Lower leg skin (tissue), 4 donors: ENCODE measurements around the gene EHMT2. TPM values are rescaled to one million over a fixed set of nuclear protein-coding genes. Genes with fewer than 3 reads are reported as not detected.

ENCODE experiments used
- DNase-seq, 2 donors: peaks; one replicate each; pipeline ENCODE4 v3.0.0-alpha.2; 2019; ENCODE audit warnings: low spot score in 2 of 2
- H3K4me3 ChIP-seq: fragments of 200-600 bp; sonication (generic); 2 replicates; pipeline ENCODE4 v1.5.1; 2017; ENCODE audit warnings: mild to moderate bottlenecking, low read depth; ENCODE audit not compliant: poor library complexity, severe bottlenecking
- CTCF ChIP-seq, 3 donors: fragments of 450-650 bp; IDR thresholded peaks; one replicate each; pipeline ENCODE4 v1.5.1; 2016; ENCODE audit warnings: antibody characterized with exemption in 3 of 3, mild to moderate bottlenecking in 3 of 3, moderate library complexity in 2 of 3
- POLR2A ChIP-seq, 2 donors: fragments of 450-650 bp; IDR thresholded peaks; one replicate each; pipeline ENCODE4 v1.6.1; 2016 to 2017; ENCODE audit warnings: antibody characterized with exemption in 2 of 2, mild to moderate bottlenecking in 1 of 2, moderate library complexity in 1 of 2
- WGBS, 2 donors: methylation state at CpG; one replicate each; pipeline ENCODE4 v1.1.5; 2018; 5-methylcytosine and 5-hydroxymethylcytosine counted together
- intact Hi-C: fragments of 100-400 bp; cut with DNase I; formaldehyde crosslinking; loops from one replicate; pipeline ENCODE4 v1.15.0; 2023; ENCODE audit warnings: low total_unique reads
- total RNA-seq, 4 donors: library from RNA; depleted of rRNA; stranded (reverse); fragments of >200 nt; gene quantifications; one replicate each; pipeline ENCODE4 v1.1.0, GENCODE V29; 2016

Gene EHMT2
- total RNA-seq, 4 donors from 2014 or later: 25.5 to 39.3 (median 33.6) TPM

- DNase-seq: peak; percentile 80 to 96
- intact Hi-C loops: no loop called here
- peak overlapping the region; percentile 98 for H3K4me3 ChIP-seq
- WGBS, 2 donors: 0 to 1% methylated on average over 46 to 59 of the region's 59 CpGs
- TF ChIP-seq POLR2A (IDR thresholded peaks at IDR 0.05): peak in 1 of 2 donors; percentile 23
- no peak for TF ChIP-seq CTCF (IDR thresholded peaks at IDR 0.05)
Measured at GRCh38 chr6:31834367-31835250, 62.9 kb downstream of the EHMT2 start.

- intact Hi-C loops: no loop called here
- DNase-seq: no peak
- TF ChIP-seq POLR2A (IDR thresholded peaks at IDR 0.05): no peak
- TF ChIP-seq CTCF (IDR thresholded peaks at IDR 0.05): no peak
- 57 to 63% methylated on average over 15 of the region's 15 CpGs for WGBS, 2 donors
- H3K4me3 ChIP-seq: no peak overlapping the region
Measured at GRCh38 chr6:31831350-31832215, 65.9 kb downstream of the EHMT2 start.

DNA sequence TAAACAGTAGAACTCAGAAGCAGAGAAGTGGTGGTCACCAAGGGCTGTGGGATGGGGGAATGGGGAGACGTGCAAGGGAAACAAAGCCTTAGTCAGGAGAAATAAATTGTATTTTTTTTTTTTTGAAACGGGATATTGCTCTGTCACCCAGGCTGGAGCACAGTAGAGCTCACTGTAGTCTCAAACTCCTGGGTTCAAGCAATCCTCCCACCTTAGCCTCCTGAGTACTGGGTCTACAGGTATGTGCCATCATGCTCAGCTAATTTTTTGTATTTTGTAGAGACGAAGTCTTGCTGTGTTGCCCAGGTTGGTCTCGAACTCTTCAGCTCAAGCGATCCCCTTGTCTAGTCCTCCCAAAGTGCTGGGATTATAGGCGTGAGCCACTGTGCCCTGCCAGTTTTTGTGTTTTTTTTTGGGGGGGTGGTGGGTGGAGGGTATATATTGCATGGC lies 66.6 kb downstream of the EHMT2 start:
- 32 to 37% methylated on average over 6 of the region's 6 CpGs for WGBS, 2 donors
- TF ChIP-seq POLR2A (IDR thresholded peaks at IDR 0.05) (no peak), CTCF (IDR thresholded peaks at IDR 0.05) (no peak)
- intact Hi-C loops: no loop called here

More for the DNA sequence above, 66.6 kb downstream of the EHMT2 start:
- DNase-seq: no peak
- peak overlapping the region; percentile 36 for H3K4me3 ChIP-seq

Other genes starting within 250 kb of the EHMT2 start
- gene BAG6, start 245.0 kb downstream of the EHMT2 start, total RNA-seq: 100 to 1,000 TPM; 255 to 338 (median 287) TPM
- gene APOM, start 241.8 kb downstream of the EHMT2 start, total RNA-seq: 1 to 10 TPM; 1.7 to 7.2 (median 2.5) TPM
- gene C6orf47, start 236.9 kb downstream of the EHMT2 start, total RNA-seq: 10 to 100 TPM; 35.8 to 39.9 (median 37.2) TPM
- gene GPANK1, start 232.7 kb downstream of the EHMT2 start, total RNA-seq: 10 to 100 TPM; 22.3 to 32.5 (median 24.3) TPM
- 100 to 1,000 TPM; 328 to 447 (median 416) TPM for gene CSNK2B, start 231.6 kb downstream of the EHMT2 start, total RNA-seq
- 10 to 100 TPM in 1 of 4 donors, 1 to 10 TPM in 3; 4.2 to 21.3 (median 7.1) TPM for gene LY6G5B, start 227.7 kb downstream of the EHMT2 start, total RNA-seq
- 1 to 10 TPM in 1 of 4 donors, not detected in 3; 1.6 TPM for gene LY6G5C, start 216.6 kb downstream of the EHMT2 start, total RNA-seq
- gene ABHD16A, start 194.4 kb downstream of the EHMT2 start, total RNA-seq: 10 to 100 TPM; 49.9 to 61.8 (median 52.0) TPM
- gene LY6G6F, start 190.8 kb downstream of the EHMT2 start, total RNA-seq: not detected
- gene LY6G6D, start 182.3 kb downstream of the EHMT2 start, total RNA-seq: 1 to 10 TPM in 1 of 4 donors, not detected in 3; 9.5 TPM
- gene LY6G6C, start 176.0 kb downstream of the EHMT2 start, total RNA-seq: 100 to 1,000 TPM; 189 to 513 (median 237) TPM
- 10 to 100 TPM in 1 of 4 donors, 1 to 10 TPM in 3; 6.0 to 10.5 (median 7.9) TPM for gene MPIG6B, start 174.3 kb downstream of the EHMT2 start, total RNA-seq
- 100 to 1,000 TPM in 3 of 4 donors, 10 to 100 TPM in 1; 65.7 to 124 (median 106) TPM for gene DDAH2, start 168.4 kb downstream of the EHMT2 start, total RNA-seq
- gene CLIC1, start 161.2 kb downstream of the EHMT2 start, total RNA-seq: 100 to 1,000 TPM; 293 to 430 (median 393) TPM
- gene MSH5, start 157.7 kb downstream of the EHMT2 start, total RNA-seq: 10 to 100 TPM in 3 of 4 donors, 1 to 10 TPM in 1; 7.8 to 13.8 (median 11.4) TPM
- gene SAPCD1, start 135.0 kb downstream of the EHMT2 start, total RNA-seq: 10 to 100 TPM; 25.3 to 80.6 (median 55.3) TPM
- gene VWA7, start 120.4 kb downstream of the EHMT2 start, total RNA-seq: 1 to 10 TPM in 3 of 4 donors, under 1 TPM in 1; 0.49 to 4.8 (median 1.4) TPM
- gene VARS1, start 101.9 kb downstream of the EHMT2 start, total RNA-seq: 10 to 100 TPM; 39.2 to 53.9 (median 46.9) TPM
- gene LSM2, start 90.7 kb downstream of the EHMT2 start, total RNA-seq: 10 to 100 TPM; 24.7 to 34.5 (median 28.7) TPM
- 1 to 10 TPM; 1.3 to 2.3 (median 1.8) TPM for gene HSPA1L, start 82.4 kb downstream of the EHMT2 start, total RNA-seq
- gene HSPA1A, start 82.2 kb downstream of the EHMT2 start, total RNA-seq: 100 to 1,000 TPM; 237 to 342 (median 321) TPM
- 100 to 1,000 TPM; 378 to 549 (median 420) TPM for gene HSPA1B, start 70.0 kb downstream of the EHMT2 start, total RNA-seq
- 10 to 100 TPM; 29.1 to 47.6 (median 39.6) TPM for gene NEU1, start 34.9 kb downstream of the EHMT2 start, total RNA-seq
- 1 to 10 TPM; 1.6 to 5.2 (median 3.2) TPM for gene SLC44A4, start 18.7 kb downstream of the EHMT2 start, total RNA-seq
- 1 to 10 TPM in 1 of 4 donors, under 1 TPM in 3; 0.25 to 1.6 (median 0.77) TPM for gene ZBTB12, start 4.4 kb upstream of the EHMT2 start, total RNA-seq
- 1 to 10 TPM; 4.9 to 7.7 (median 6.7) TPM for gene C2, start 30.0 kb upstream of the EHMT2 start, total RNA-seq
- gene CFB, start 48.4 kb upstream of the EHMT2 start, total RNA-seq: 10 to 100 TPM in 1 of 4 donors, 1 to 10 TPM in 3; 1.4 to 13.1 (median 4.5) TPM
- gene NELFE, start 61.3 kb upstream of the EHMT2 start, total RNA-seq: 10 to 100 TPM; 53.2 to 88.2 (median 83.4) TPM
- gene SKIC2, start 61.5 kb upstream of the EHMT2 start, total RNA-seq: 10 to 100 TPM; 23.3 to 57.8 (median 32.3) TPM
- 10 to 100 TPM; 14.6 to 19.9 (median 16.4) TPM for gene DXO, start 74.4 kb upstream of the EHMT2 start, total RNA-seq
- 10 to 100 TPM in 1 of 4 donors, 1 to 10 TPM in 3; 5.6 to 10.4 (median 7.4) TPM for gene C4A, start 84.4 kb upstream of the EHMT2 start, total RNA-seq
- gene C4B, start 117.1 kb upstream of the EHMT2 start, total RNA-seq: 10 to 100 TPM in 1 of 4 donors, 1 to 10 TPM in 3; 4.5 to 12.1 (median 6.3) TPM
- gene CYP21A2, start 140.7 kb upstream of the EHMT2 start, total RNA-seq: 1 to 10 TPM in 1 of 4 donors, under 1 TPM in 2, not detected in 1; 0.27 to 3.9 (median 0.88) TPM
- gene TNXB, start 211.6 kb upstream of the EHMT2 start, total RNA-seq: 100 to 1,000 TPM in 1 of 4 donors, 10 to 100 TPM in 3; 24.9 to 155 (median 46.3) TPM
- 100 to 1,000 TPM in 1 of 4 donors, 10 to 100 TPM in 3; 46.8 to 102 (median 54.1) TPM for gene ATF6B, start 230.5 kb upstream of the EHMT2 start, total RNA-seq
- gene FKBPL, start 232.6 kb upstream of the EHMT2 start, total RNA-seq: 10 to 100 TPM in 1 of 4 donors, 1 to 10 TPM in 3; 5.8 to 12.5 (median 8.0) TPM